Coronary artery (tissue), 2 donors: Measurements from ENCODE around the gene SFT2D2.

Experiments
- DNase-seq: peaks from one replicate; pipeline ENCODE4 v3.0.0-alpha.2; 2017; ENCODE audit warnings: low spot score
- H3K27ac ChIP-seq, 2 donors: fragments of 200-600 bp; sonication (generic); one replicate each; pipeline ENCODE4 v1.5.1; 2016 to 2019
- H3K4me3 ChIP-seq: fragments of 200-600 bp; sonication (generic); 2 replicates; pipeline ENCODE4 v1.5.1; 2016; ENCODE audit warnings: mild to moderate bottlenecking, moderate library complexity
- CTCF ChIP-seq: fragments of 200-600 bp; sonication (generic); IDR thresholded peaks from one replicate; pipeline ENCODE4 v1.5.1; 2019; ENCODE audit warnings: antibody characterized with exemption

SFT2D2 gene

GRCh38 chr1:168265596-168265995, 39.8 kb downstream of the SFT2D2 start:
- TF ChIP-seq CTCF, result no peak
- no peak overlapping the region for H3K4me3 ChIP-seq
- DNase-seq, result no peak
- no peak overlapping the region for H3K27ac ChIP-seq

- TF ChIP-seq CTCF, result no peak
- no peak overlapping the region for H3K27ac ChIP-seq
- no peak for DNase-seq
- no peak overlapping the region for H3K4me3 ChIP-seq
Observed at GRCh38 chr1:168266644-168267186, 40.9 kb downstream of the SFT2D2 start.

GRCh38 chr1:168271636-168272035, 45.8 kb downstream of the SFT2D2 start:
- no peak for DNase-seq
- Histone ChIP-seq H3K4me3 (no peak overlapping the region), H3K27ac (no peak overlapping the region)
- no peak for TF ChIP-seq CTCF

GRCh38 chr1:168273575-168273974, 47.8 kb downstream of the SFT2D2 start:
- DNase-seq, result no peak
- Histone ChIP-seq H3K27ac (no peak overlapping the region), H3K4me3 (no peak overlapping the region)
- no peak for TF ChIP-seq CTCF

GRCh38 chr1:168279253-168279652, 53.4 kb downstream of the SFT2D2 start:
- DNase-seq, result no peak
- TF ChIP-seq CTCF, result no peak
- Histone ChIP-seq H3K27ac (no peak overlapping the region), H3K4me3 (no peak overlapping the region)

GRCh38 chr1:168280296-168280927, 54.6 kb downstream of the SFT2D2 start, which contains the start of gene TBX19:
Gene TBX19, plus strand, starts transcription at chr1:168280877. Its CDS starts 214 bp downstream, at chr1:168281091.
- Histone ChIP-seq H3K27ac (no peak within 1 kb of the TSS), H3K4me3 (no peak within 1 kb of the TSS)
- no peak for TF ChIP-seq CTCF
- DNase-seq, result no peak
